ENCODE data around the gene EPHA5. TPM values are rescaled to one million over a fixed set of nuclear protein-coding genes. Genes with fewer than 3 reads are reported as not detected.

Gene EPHA5
- total RNA-seq, 1 experiment from 2014 or later: not detected

GRCh38 chr4:65401083-65401482 lies 269.2 kb downstream of the EPHA5 start:
- no peak for TF ChIP-seq CTCF (conservative IDR thresholded peaks at IDR 0.05)
- Mint-ChIP-seq H3K27me3 (ENCODE audit: low read depth) (no peaks in the 10 kb centered on the region), H3K36me3 (ENCODE audit: insufficient read depth in 1 of 3, low read depth in 3 of 3) (0 out of 7 replicates have a peak, but pooled peaks cover 0 to 5% (median 0%) of the 10 kb centered on the region in 3 experiments), H3K4me1 (no peaks in the 10 kb centered on the region), H3K27ac (no peak overlapping the region), H3K9me3 (peaks cover 0 to 11% of the 10 kb centered on the region in 2 experiments; a peak in 3 of 5 replicates), H3K4me3 (no peak overlapping the region)
- Histone ChIP-seq H2BK120ac (ENCODE audit: low read depth, low read length, poor library complexity, severe bottlenecking) (no peak overlapping the region), H3K4me1 (ENCODE audit: insufficient read depth, low read length) (no peaks in the 10 kb centered on the region), H3K4ac (ENCODE audit: low read depth, low read length) (no peak overlapping the region), H2BK12ac (ENCODE audit: insufficient read length, low read depth, low read length) (no peak overlapping the region), H3K9ac (ENCODE audit: extremely low read depth, insufficient read length, low read length) (no peak overlapping the region), H4K5ac (ENCODE audit: insufficient read length, low read depth, low read length) (no peak overlapping the region), H3K79me1 (ENCODE audit: insufficient read depth, low read depth, low read length, poor library complexity, severe bottlenecking) (no peaks in the 10 kb centered on the region), H4K8ac (replicated peaks; ENCODE audit: insufficient read length, low read depth, low read length) (no peak overlapping the region), H2AK5ac (ENCODE audit: insufficient read length, low read length) (no peak overlapping the region), H3K56ac (ENCODE audit: insufficient read length, low read depth, low read length) (no peak overlapping the region), H3K18ac (ENCODE audit: insufficient read length, low read depth, low read length) (no peak overlapping the region), H3K27ac (ENCODE audit: insufficient read length, low read depth, low read length) (no peak overlapping the region), H2AFZ (ENCODE audit: low read length) (no peak overlapping the region), H4K20me1 (ENCODE audit: control insufficient read depth, insufficient read depth, insufficient read length) (no peaks in the 10 kb centered on the region), H3T11ph (ENCODE audit: low read length) (no peak overlapping the region), H3K9me3 (ENCODE audit: control insufficient read depth, low read depth, low read length) (no peaks in the 10 kb centered on the region), H3K14ac (ENCODE audit: insufficient read depth, low read length) (no peak overlapping the region), H3K79me2 (ENCODE audit: insufficient read depth, low read length) (no peaks in the 10 kb centered on the region), H4K91ac (ENCODE audit: insufficient read length, low read depth, low read length) (no peak overlapping the region), H2BK5ac (ENCODE audit: insufficient read length, low read length) (no peak overlapping the region), H2BK20ac (ENCODE audit: low read depth, low read length, poor library complexity, severe bottlenecking) (no peak overlapping the region), H3K23me2 (ENCODE audit: insufficient read length, low read depth, low read length, poor library complexity, severe bottlenecking) (no peaks in the 10 kb centered on the region), H3K23ac (ENCODE audit: insufficient read length, low read depth, low read length) (no peak overlapping the region), H3K27me3 (ENCODE audit: insufficient read depth, low read length) (no peaks in the 10 kb centered on the region), H2BK15ac (ENCODE audit: low read depth, low read length) (no peak overlapping the region), H3K4me2 (ENCODE audit: insufficient read depth, insufficient read length, low read length) (no peak overlapping the region)
- DNase-seq: no peak
